Epithelial cell of proximal tubule (primary cell): Measurements from ENCODE around the gene ADI1. TPM values are rescaled to one million over a fixed set of nuclear protein-coding genes. Genes with fewer than 3 reads are reported as not detected.

ENCODE experiments used
- DNase-seq: peaks from one replicate; pipeline ENCODE4 v3.0.0-alpha.2; 2011; ENCODE audit warnings: low read depth
- H3K4me3 ChIP-seq: 2 replicates; pipeline ENCODE4 v1.5.1; 2011; ENCODE audit warnings: low read depth, mild to moderate bottlenecking, low read length
- total RNA-seq: library from RNA; depleted of rRNA; stranded (reverse); fragments of >200 nt; gene quantifications from 2 replicates; pipeline ENCODE4 v1.2.3, GENCODE V29; 2015
- TF ChIP-seq, protein P1 (sequence below): conservative IDR thresholded peaks from 2 replicates; pipeline ENCODE4 v1.5.1; 2012; ENCODE audit warnings: low read depth, mild to moderate bottlenecking, low read length

ADI1 gene
- total RNA-seq, 1 donor from 2014 or later: 35.3 TPM

DNA sequence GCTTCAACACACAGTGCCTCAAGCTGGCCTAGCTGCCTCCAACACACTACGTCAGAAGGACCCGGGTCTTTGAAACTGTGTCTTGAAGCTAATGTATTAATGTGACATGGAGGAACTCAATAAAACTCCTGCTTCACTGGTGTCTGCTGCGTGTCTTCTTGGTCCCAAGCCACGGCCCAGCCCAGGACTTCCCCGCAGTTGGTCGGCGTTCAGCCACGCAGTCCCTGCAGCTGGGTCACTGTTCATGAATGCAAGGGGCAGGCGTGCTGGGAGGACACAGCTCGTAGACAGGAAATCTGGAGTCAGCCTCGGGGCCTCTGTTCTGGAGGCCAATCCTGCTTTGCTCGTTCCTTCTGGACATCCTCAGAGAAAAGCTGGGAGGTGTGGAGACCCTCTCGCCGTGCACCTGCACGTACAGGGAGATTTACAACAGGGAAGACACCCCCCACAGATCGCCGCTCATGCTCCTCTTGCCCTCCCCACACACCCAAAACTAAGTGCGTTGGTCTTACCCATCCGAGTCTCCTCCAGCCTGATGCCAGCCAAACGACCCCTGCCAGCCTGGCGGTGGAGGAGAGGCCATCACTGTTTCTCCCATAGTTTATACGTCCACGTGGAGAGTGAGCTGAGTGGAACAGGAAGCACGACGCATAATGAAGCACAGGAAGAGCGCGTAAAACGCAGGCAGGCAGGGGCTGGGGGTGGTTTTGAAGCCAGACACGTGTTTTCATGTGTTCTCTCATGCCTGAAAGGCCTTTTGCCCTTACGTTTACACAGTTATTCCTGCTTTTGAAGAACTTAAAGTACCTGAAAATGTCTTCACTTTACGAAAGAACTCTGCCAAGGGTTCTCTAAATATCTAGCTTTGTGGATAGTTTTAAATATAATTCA is 39.7 kb downstream of the ADI1 start:
- H3K4me3 ChIP-seq: no peak overlapping the region
- TF ChIP-seq, protein P1, sequence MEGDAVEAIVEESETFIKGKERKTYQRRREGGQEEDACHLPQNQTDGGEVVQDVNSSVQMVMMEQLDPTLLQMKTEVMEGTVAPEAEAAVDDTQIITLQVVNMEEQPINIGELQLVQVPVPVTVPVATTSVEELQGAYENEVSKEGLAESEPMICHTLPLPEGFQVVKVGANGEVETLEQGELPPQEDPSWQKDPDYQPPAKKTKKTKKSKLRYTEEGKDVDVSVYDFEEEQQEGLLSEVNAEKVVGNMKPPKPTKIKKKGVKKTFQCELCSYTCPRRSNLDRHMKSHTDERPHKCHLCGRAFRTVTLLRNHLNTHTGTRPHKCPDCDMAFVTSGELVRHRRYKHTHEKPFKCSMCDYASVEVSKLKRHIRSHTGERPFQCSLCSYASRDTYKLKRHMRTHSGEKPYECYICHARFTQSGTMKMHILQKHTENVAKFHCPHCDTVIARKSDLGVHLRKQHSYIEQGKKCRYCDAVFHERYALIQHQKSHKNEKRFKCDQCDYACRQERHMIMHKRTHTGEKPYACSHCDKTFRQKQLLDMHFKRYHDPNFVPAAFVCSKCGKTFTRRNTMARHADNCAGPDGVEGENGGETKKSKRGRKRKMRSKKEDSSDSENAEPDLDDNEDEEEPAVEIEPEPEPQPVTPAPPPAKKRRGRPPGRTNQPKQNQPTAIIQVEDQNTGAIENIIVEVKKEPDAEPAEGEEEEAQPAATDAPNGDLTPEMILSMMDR: no peak
- DNase-seq: no peak

DNA sequence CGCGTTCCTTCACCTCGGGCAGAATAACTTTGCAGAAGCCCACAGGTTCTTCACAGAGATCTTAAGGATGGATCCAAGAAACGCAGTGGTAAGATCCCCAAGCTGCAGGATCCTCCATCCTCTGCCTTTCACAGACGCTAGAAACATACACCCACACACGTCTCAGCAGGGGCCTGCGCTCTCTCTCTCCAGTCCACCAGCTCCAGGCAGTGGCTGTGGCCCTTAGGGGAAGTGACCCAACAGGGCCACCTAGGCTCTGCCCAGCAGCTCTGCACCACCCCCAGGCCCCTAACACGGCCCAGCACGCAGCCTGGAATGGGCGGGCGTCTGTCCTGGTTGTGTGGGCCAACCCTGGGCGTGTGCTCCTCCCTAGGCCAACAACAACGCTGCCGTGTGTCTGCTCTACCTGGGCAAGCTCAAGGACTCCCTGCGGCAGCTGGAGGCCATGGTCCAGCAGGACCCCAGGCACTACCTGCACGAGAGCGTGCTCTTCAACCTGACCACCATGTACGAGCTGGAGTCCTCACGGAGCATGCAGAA is 40.4 kb downstream of the ADI1 start:
- TF ChIP-seq, protein P1: no peak
- DNase-seq: no peak

DNA sequence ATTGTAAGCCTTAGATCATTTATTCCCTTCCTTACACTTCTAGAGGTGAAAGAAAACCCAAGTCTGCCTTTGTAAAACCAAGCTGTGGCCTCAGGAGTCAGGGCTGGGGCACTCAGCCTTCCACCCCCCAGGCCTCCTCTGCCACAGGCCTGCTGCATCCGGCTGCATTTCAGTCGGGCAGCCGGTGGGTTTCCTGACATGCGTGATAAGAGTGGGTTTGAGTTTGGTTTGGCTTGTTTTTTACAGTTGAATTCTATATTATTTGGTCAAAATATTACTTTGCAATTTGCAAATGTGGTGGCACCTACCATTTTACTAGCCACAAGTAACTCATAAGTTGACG is 42.4 kb downstream of the ADI1 start:
- TF ChIP-seq, protein P1: no peak

More for the DNA sequence above, 40.4 kb downstream of the ADI1 start:
- no peak overlapping the region for H3K4me3 ChIP-seq

DNA sequence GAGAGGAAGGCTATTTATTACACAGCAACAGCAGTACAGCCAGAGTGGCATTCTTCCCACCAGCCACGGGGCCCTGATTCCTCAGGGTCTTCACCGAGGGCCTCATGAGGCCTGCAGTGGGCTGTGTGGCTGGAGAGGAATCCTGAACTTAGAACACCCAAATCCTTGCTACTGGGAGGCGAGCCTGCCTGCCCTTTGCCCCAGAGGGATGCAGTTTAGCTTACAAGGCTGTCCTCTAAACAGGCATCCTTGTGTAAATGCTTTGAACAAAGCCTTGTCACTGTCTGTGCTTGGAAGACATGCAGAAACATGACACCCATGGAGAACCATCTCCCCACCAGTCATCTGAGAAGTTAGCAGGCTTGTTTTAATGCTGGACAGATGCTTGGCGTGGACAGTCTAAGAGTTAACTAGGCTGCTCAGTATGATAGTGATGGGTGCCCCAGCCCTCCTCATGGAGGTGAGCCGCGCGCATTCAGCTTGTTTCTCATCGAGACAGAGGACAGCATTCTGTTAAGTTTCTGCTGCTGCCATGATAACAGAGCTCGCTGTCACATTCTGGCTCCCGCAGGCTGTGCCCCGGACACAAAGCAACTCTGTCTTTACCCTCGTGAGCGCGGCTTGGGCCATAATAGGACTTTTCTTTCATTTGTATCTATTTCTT is 42.9 kb downstream of the ADI1 start:
- DNase-seq: no peak
- H3K4me3 ChIP-seq: no peak overlapping the region
- TF ChIP-seq, protein P1: no peak

More for the DNA sequence above, 42.4 kb downstream of the ADI1 start:
- DNase-seq: no peak
- no peak overlapping the region for H3K4me3 ChIP-seq

DNA sequence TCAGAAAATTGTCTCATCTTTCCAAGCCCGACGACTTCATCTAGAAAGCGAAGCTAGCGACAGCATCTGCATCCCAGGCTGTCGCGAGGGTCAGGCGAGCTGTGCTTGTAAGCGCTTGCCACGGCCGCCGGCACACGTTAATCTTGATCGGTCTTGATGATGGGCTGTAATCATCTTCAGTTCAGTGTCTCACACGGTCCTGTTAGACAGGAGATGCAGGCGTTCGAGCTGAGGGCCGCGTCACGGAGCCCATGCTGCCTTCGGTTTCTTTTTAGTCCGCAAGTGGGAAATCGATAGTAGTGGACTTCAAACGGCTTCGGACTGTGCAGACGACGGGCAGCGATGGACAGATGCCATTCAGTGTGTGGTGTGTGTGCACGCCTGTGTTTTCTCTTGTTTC is 43.6 kb downstream of the ADI1 start:
- DNase-seq: no peak
- H3K4me3 ChIP-seq: no peak overlapping the region
- TF ChIP-seq, protein P1: no peak

DNA sequence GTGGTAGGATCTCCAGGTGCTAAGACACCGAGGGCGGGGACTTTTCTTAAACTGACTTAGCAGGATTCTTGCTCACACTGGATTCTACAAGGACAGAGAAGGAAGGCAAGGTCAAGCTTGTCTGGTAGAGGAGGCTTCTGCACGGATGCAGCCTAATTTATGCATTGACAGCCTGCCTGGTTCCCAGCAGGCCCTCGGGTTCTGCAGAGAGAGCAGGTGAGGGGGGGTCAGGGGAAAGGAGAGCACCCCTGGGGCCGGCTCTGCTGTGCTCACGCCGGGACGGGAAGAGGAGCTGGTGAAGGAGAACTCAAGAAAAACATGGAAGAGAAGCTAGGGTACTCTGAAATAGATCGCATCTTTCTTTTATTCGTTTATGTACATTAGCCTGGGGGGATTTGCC is 46.4 kb downstream of the ADI1 start:
- DNase-seq: no peak
- TF ChIP-seq, protein P1: no peak
- no peak overlapping the region for H3K4me3 ChIP-seq
